Adipose tissue (tissue), 3 donors: ENCODE data around the gene SPAST. TPM values are rescaled to one million over a fixed set of nuclear protein-coding genes. Genes with fewer than 3 reads are reported as not detected.

ENCODE experiments used
- polyA plus RNA-seq, 3 donors: library from polyadenylated mRNA; stranded (reverse); fragments of 200-250 nt; gene quantifications; one replicate each; pipeline ENCODE4 v1.2.3, GENCODE V29; 2013
- donor health status: healthy with polysubstance abuse.
- donor health status: Bipolar disorder and iron deficiency.
- donor health status: healthy.

SPAST gene
- polyA plus RNA-seq, 3 donors, result 2.8 to 5.2 (median 3.5) TPM

Other genes with a start within 250 kb of the SPAST start
- 10 to 100 TPM; 16.4 to 30.0 (median 29.8) TPM for gene MEMO1, start 52.5 kb upstream of the SPAST start, polyA plus RNA-seq
- gene DPY30, start 23.8 kb upstream of the SPAST start, polyA plus RNA-seq, result 100 to 1,000 TPM in 1 of 3 donors, 10 to 100 TPM in 2; 41.1 to 101 (median 52.4) TPM
- gene SLC30A6, start 102.3 kb downstream of the SPAST start, polyA plus RNA-seq, result 1 to 10 TPM; 4.2 to 8.2 (median 5.7) TPM
- gene NLRC4, start 201.3 kb downstream of the SPAST start, polyA plus RNA-seq, result 1 to 10 TPM in 2 of 3 donors, under 1 TPM in 1; 0.25 to 3.9 (median 2.3) TPM
- 10 to 100 TPM; 12.9 to 15.7 (median 14.6) TPM for gene YIPF4, start 214.3 kb downstream of the SPAST start, polyA plus RNA-seq